8988T (cell line): Measurements from ENCODE around the gene ABCG2.

Experiments used
- DNase-seq: peaks from one replicate; pipeline ENCODE4 v3.0.0; 2011

ABCG2 gene

GRCh38 chr4:88158489-88159228 is at the start of gene ABCG2:
Gene ABCG2, minus strand, starts transcription at chr4:88158639. Its CDS starts 18,644 bp downstream, at chr4:88139995.
- no peak for DNase-seq

- DNase-seq = no peak
Measured at GRCh38 chr4:88208156-88208555, 49.7 kb upstream of the ABCG2 start.

GRCh38 chr4:88207171-88207570 is 48.7 kb upstream of the ABCG2 start:
- DNase-seq = no peak

- no peak for DNase-seq
Measured at GRCh38 chr4:88204882-88205281, 46.4 kb upstream of the ABCG2 start.

GRCh38 chr4:88202443-88202842 is 44.0 kb upstream of the ABCG2 start:
- DNase-seq = no peak

GRCh38 chr4:88200186-88200585 is 41.7 kb upstream of the ABCG2 start:
- DNase-seq = no peak

GRCh38 chr4:88196523-88197185 is 38.2 kb upstream of the ABCG2 start:
- no peak for DNase-seq

- no peak for DNase-seq
Measured at GRCh38 chr4:88196013-88196365, 37.5 kb upstream of the ABCG2 start.

GRCh38 chr4:88195328-88196012 is 37.0 kb upstream of the ABCG2 start:
- DNase-seq = no peak

GRCh38 chr4:88191404-88191803 is 33.0 kb upstream of the ABCG2 start:
- no peak for DNase-seq

GRCh38 chr4:88189881-88190585 is 31.6 kb upstream of the ABCG2 start:
- DNase-seq = no peak

- DNase-seq = no peak
Measured at GRCh38 chr4:88189418-88189738, 30.9 kb upstream of the ABCG2 start.

- DNase-seq = no peak
Measured at GRCh38 chr4:88188738-88189417, 30.4 kb upstream of the ABCG2 start.

- DNase-seq = no peak
Measured at GRCh38 chr4:88187766-88188165, 29.3 kb upstream of the ABCG2 start.

GRCh38 chr4:88185906-88186305 is 27.5 kb upstream of the ABCG2 start:
- DNase-seq = no peak

GRCh38 chr4:88179261-88179660 is 20.8 kb upstream of the ABCG2 start:
- DNase-seq = no peak

- DNase-seq = no peak
Measured at GRCh38 chr4:88178626-88179231, 20.3 kb upstream of the ABCG2 start.

- DNase-seq = no peak
Measured at GRCh38 chr4:88177983-88178625, 19.7 kb upstream of the ABCG2 start.

GRCh38 chr4:88172987-88173386 is 14.5 kb upstream of the ABCG2 start:
- no peak for DNase-seq

GRCh38 chr4:88171206-88171605 is 12.8 kb upstream of the ABCG2 start:
- DNase-seq = no peak

- DNase-seq = no peak
Measured at GRCh38 chr4:88169298-88169697, 10.9 kb upstream of the ABCG2 start.

GRCh38 chr4:88166608-88167007 is 8.2 kb upstream of the ABCG2 start:
- DNase-seq = no peak
